GM21723 (cell line): ENCODE measurements around the gene RPS8.
"Not testable (repeated sequence)": the region's sequence is repeated elsewhere in the genome, so short reads cannot be mapped to it uniquely, and the experiment has no call there.

Source experiments
- ATAC-seq: cut with Tn5 transposase; IDR thresholded peaks from one replicate; pipeline ENCODE4 v1.9.1; 2021; ENCODE audit warnings: mild to moderate bottlenecking, moderate library complexity; ENCODE audit not compliant: unreplicated experiment

RPS8 gene

DNA sequence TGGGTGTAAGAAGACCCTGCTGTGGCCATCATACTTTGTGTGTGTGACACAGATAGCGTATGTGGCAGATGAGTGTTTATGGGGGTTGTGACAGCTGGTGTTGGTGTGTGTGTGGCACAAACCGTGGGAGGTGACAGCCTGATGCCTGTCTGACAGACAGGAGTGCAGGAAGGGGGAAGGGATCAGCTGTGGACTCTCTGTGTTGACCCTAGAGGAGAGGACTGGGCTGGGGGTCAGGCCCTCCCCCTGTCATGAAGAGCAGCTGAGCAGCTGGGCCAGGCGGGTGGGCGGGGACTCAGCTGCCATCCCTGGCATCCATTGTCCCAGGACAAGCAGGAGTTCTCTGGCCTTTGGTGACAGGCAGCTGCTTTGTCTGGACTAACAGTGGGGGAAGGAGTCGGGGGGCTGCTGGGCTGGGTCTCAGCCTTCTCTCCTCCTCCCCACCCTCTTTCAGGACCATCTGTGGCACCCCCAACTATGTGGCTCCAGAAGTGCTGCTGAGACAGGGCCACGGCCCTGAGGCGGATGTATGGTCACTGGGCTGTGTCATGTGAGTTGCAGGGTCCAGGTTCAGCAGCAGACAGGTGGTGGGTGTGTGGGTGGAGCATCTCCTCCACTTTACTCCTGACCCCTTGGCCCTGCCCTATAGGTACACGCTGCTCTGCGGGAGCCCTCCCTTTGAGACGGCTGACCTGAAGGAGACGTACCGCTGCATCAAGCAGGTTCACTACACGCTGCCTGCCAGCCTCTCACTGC, 27.1 kb downstream of the RPS8 start:
- no peak for ATAC-seq

DNA sequence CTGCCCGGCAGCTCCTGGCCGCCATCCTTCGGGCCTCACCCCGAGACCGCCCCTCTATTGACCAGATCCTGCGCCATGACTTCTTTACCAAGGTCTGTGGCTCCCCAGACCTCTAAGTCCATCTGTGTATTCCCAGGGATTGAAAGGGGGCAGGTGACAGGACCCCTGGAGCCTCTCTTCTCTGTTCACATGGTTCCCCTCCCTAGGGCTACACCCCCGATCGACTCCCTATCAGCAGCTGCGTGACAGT, 27.6 kb downstream of the RPS8 start:
- ATAC-seq = no peak

DNA sequence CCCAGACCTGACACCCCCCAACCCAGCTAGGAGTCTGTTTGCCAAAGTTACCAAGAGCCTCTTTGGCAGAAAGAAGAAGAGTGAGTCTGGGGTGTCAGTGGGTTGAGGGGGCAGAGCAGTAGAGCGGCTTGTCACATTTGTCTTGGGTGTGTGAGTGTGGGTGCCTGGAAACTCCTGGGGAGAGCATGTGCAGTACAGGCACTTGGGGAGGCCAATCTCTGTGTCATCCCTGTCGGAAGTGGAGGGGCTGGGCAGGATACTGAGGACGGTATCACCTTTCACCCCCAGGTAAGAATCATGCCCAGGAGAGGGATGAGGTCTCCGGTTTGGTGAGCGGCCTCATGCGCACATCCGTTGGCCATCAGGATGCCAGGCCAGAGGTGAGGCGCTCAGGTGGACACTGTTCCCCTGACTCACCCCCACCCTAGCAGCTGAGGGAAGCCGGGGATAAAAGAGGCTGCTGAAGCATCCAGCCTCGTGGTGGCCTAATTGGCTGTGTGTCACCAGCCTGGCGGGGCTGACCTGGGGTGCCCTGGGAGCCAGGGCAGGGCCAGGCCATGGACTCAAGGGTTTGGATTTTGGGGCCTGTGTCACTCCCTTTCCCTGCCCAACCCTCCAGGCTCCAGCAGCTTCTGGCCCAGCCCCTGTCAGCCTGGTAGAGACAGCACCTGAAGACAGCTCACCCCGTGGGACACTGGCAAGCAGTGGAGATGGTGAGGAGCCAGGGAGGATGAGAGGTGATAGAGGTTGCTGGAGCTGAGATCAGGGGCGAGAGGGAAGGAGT, 28.2 kb downstream of the RPS8 start:
- no peak for ATAC-seq

DNA sequence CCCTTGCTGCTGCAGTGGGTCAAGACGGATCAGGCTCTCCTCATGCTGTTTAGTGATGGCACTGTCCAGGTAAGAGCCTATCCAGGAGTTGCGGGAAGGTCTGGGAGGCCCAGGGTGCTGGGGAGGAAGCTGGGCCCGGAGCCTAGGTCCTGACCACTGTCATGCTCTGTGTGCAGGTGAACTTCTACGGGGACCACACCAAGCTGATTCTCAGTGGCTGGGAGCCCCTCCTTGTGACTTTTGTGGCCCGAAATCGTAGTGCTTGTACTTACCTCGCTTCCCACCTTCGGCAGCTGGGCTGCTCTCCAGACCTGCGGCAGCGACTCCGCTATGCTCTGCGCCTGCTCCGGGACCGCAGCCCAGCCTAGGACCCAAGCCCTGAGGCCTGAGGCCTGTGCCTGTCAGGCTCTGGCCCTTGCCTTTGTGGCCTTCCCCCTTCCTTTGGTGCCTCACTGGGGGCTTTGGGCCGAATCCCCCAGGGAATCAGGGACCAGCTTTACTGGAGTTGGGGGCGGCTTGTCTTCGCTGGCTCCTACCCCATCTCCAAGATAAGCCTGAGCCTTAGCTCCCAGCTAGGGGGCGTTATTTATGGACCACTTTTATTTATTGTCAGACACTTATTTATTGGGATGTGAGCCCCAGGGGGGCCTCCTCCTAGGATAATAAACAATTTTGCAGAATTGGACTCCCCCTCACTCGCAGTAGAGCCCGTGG, 30.1 kb downstream of the RPS8 start:
- no peak for ATAC-seq

DNA sequence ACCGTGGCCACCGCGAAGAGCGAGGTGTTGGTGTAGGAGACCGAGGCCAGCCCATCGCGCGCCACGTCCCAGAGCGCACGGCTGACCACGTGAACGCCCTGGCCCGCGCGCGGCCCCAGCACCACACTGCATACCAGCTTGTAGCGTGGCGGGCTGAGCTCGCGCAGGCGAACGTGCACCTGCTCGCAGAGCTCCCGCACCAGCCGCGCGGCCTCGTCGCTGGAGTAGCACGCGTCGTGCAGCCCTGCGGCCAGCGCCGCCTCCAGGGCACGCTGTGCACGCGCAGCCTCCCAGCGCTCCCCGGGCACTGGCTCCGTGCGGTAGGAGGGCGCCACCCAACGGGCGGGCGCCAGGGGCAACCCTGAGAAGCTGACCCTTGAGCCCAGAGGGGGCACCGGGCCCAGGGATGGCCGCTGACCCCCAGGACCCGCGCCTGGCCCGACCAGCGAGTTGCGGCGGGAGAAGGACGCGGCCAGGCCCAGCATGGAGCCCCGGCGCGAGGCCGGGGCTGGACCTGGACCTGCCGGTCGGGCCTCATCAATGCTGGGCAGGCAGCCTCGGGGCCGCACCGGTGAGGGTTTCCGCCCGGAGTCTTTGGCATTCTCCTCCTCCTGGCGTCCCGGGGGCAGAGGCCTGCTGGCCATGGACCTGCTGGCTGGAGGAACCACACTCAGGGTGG, 30.8 kb downstream of the RPS8 start:
- ATAC-seq = no peak

DNA sequence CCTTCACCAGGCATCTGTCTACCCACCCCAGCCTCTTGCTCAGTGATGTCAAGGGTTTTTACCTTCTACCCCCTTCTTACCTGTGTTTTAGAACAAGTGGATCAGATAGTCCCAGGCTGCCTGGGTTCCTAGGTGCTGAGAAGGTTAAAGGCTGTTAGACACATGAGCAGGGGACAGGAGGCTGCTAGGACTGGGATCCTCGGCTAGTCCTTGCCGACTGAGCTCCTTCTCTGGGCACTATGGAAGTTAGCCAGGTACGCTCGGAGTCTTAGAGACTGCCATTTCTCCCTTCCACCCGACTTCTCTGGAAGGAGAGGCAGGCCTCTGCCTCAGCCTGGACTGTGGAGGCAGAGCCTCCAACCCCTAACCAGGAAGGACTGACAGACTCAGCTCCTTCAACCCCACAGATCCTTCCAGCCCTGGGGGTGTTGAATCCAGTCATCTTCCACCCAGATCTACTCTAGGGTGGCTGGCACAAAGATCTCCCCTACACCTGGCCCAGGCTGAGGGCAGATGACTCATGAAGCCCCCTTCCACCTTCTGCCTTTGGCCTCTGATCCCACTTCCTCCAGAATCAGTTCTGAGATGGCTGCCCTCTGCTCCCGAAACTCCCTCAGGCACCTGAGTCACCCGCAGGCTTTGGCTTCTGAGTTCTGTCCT, 31.5 kb downstream of the RPS8 start, which contains the start of gene DYNLT4:
DYNLT4 (minus strand) TSS at position 648 of the 660 bp plus-strand sequence. CDS start 683 bp downstream, outside the sequence.
- ATAC-seq = peak; percentile 1

DNA sequence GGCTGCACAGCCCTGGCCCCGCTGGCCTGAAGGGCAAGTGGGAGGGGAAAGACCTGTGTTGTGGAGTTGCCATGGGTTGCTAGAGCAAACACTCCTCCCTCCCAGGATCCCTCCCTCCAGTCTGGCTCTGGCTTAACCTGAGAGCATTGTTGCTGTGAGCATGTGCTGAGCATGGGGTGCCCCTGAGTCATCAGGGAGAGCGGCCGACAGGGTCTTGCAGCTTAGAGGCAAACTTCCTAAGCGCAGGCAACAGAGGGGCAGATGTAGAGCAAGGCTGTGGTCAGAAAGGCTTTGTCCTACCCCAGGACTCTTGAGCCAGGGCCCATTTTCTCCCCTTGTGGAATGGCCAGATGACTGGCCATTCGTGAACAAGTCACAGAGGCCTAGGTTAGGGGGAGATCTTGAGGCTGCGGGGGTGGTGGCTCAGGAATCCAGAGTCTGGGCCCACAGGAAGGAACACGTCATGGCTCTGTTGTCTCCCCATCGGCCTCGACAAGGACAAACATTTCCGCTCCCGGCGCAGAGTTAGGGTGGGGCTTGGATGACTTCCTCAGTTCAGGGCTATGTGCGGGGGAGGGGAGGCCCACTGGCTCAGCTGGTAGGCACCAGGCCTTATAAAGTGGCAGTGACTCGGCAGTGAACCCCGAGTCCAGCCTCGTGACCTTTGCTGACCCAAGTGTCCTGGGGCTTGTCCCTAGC, 32.2 kb downstream of the RPS8 start:
- ATAC-seq = peak; percentile 37

DNA sequence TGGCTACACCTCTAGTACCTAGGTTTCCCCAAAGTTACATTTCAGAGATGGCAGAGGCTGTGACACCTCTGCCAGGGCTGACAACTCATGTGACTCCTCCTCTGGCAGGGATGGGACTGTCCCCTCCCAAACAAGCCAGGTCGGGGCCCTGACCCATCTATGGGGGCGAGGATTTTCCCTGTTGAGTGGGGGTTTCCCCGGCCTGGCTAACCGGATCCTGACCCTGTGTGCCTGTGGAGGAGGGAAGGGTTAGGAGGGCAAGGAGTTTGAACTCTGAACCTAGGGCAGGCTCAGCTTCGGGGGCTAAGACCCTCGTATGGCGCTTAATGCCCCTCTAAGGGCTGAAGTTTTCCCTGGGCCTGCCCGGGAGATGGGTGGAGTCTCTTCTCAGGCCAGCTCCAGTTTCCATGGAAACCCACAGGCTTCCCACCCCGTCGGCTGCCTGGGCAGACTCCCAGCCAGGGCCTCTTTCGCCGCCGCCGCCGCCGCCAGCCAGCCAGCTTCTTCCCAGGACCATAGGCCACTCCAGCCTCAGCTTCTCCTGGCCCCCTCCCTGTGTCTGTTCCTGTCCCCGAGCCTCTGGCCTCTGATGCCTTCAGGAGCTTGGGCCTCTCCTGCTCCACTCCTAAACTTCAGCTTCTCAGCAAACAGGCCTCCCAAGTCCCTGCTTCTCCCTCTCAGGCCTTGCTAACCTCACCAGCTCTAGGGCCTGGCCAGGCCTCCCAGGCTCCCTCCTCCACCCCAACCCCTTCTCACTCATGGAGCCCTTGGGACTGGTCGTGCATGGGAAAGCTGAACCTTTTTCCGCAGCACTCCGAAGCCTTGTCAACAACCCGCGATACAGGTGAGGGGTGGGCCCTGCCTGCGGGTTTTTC, 33.0 kb downstream of the RPS8 start, which contains the start of gene BTBD19:
BTBD19 (plus strand) TSS at position 461 of the 875 bp plus-strand sequence; CDS start at position 759, 298 bp downstream.
- ATAC-seq = peak; percentile 20

DNA sequence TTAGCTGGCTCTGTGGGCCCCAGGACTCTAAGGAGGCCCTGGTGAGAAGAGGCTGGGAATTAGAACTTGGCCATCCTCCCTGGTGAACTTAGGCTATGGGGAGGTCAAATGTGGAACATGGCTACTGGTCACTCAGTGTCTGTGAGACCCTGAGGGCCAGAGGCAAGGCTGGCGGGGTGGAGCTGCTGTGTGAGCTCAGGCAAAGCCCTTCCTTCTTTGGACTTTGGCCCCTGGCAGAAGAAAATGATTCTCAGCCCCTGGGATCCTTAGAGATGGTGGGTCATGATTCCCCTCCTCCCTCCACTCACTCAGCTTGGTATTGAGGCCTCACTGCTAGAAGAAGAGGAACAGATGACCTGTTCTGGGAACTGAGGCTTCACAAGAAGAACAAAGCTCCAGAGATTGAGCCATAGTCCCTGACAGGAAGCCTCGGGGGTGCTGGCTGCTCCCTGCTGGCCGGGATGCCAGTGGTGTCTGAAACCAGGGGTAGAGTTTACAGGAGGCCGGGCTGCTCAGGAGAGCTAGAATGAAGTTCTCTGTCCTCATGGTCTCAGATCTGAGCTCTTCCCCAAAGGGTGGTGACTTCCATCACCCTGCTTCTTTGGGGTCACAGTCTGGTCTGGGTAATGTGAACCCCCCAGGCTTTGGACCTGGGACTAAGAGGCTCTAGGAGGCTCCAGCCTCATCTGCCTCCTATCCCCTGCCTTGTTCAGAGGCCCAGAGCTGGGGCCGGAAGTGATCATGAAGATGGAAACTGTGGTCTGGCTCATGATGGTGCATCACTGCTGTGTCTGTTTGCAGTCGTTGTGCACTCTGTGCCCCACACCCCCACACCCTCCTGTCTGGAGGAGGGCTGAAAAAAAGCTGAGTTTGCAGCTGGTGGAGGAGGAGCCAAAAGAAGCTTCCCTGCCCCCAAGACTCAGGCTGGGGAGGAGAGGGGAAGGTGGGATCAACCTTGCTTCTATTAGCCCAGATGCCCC, 33.9 kb downstream of the RPS8 start:
- ATAC-seq = peak; percentile 51

DNA sequence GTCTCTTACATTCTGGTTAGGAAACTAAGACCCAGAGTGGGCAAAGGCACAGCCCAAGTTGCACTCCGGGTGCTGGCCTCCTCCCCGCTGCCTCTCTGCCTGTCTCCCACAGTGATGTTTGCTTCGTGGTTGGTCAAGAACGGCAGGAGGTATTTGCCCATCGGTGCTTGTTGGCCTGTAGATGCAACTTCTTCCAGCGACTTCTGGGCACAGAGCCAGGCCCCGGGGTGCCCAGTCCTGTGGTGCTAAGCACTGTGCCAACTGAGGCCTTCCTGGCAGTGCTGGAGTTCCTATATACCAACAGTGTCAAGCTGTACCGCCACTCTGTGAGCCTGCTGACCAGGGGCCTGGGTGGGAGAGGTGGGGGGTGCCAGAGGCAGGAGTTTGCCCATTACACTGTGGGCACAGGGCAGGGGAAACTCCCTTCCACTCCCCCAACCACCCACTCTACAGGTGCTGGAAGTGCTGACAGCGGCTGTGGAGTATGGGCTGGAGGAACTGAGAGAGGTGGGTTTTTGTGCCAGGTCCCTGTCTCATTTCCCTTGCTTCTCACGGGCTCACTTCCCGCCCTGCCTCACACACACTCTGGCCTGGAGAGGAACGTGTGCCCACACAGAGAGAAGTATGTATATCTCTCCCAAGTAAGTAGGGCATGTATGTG, 34.9 kb downstream of the RPS8 start:
- no peak for ATAC-seq

DNA sequence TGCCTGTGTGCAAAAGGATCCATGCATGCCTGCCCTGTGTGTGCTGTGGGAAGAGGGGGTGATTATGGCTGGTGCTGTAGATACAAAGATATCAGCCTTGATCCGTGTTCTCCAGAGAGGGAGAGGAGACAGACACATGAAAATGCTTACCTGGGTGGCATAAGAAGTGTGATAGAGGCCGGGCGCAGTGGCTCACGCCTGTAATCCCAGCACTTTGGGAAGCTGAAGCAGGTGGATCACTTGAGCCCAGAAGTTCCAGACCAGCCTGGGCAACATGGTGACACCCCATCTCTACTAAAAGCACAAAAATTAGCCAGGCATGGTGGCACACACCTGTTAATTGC, 35.4 kb downstream of the RPS8 start:
- not testable (repeated sequence) for ATAC-seq

DNA sequence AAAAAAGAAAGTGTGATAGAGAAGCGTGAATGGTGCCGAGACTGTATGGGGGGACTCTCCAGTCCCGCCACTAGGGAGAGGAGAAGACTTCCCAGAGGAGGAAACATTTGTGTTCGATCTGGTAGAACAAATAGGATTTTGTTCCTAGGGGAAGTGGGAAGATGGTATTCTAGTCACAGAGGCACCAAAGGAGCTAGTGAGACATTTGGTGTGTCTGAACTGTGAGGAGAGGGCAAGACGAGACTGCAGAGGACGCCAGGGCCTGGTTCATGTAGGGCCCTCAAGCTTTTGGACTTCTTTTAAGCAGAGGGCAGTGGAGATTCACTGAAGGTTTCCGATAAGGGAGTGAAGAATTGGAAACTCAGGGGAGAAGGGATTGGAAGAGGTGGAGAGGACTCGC, 35.9 kb downstream of the RPS8 start:
- ATAC-seq = no peak

DNA sequence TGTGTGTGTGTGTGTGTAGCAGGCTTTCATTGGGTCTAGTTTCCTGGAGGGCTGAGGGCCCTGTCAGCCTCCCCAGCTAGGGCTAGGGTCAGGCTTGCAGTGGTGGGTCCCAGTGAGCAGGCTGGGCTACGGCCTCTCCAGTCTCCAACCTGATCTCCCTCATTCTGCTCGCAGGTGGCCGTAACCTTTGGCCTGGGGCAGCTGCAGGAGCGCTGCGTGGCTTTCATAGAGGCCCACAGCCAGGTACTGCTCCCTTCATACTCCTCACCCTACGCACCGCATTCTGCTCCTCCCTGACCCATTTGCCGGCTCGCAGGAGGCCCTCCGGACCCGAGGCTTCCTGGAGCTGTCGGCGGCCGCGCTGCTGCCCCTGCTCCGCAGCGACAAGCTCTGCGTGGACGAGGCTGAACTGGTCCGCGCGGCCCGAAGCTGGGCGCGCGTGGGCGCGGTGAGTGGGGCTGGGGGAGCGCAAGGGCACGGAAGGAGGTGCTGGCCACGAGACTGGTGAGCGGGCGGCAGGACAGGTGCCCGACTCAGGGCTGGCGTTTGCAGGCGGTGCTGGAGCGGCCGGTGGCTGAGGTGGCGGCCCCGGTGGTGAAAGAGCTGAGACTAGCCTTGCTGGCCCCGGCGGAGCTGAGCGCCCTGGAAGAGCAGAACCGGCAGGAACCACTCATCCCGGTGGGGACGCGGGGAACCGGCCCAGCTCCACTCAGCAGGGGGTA, 37.6 kb downstream of the RPS8 start:
- ATAC-seq = no peak

DNA sequence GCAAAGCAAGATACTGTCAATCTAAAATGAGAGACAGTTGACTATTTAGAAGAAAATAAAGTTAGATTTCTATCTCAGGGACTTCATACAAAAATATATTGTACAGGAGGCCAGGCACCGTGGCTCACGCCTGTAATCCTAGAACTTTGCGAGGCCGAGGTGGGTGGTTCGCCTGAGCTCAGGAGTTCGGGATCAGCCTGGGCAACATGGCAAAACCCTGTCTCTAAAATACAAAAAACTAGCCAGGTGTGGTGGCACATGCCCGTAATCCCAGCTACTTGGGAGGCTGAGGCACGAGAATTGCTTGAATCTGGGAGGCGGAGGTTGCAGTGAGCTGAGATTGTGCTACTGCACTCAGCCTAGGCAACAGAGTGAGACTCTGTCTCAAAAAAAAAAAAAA, 40.6 kb downstream of the RPS8 start:
- ATAC-seq = not testable (repeated sequence)

DNA sequence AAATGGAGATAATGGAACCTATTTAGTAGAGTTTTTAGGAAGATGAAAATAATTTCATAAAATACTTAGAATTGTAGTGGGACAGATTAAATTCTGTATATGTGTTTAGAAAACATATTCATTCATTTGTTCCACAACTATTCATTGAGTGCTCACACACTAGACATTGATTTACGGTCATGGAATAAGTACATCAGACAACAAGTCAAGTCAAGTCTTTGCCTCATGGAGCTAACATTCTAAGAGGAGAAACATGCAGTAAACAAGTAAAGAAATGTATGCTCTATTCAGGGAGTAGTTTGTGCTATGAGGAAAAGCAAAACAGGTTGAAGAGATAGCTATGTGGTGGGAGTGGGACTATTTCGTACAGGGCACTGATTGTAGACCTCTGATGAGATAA, 42.0 kb downstream of the RPS8 start:
- ATAC-seq = no peak

DNA sequence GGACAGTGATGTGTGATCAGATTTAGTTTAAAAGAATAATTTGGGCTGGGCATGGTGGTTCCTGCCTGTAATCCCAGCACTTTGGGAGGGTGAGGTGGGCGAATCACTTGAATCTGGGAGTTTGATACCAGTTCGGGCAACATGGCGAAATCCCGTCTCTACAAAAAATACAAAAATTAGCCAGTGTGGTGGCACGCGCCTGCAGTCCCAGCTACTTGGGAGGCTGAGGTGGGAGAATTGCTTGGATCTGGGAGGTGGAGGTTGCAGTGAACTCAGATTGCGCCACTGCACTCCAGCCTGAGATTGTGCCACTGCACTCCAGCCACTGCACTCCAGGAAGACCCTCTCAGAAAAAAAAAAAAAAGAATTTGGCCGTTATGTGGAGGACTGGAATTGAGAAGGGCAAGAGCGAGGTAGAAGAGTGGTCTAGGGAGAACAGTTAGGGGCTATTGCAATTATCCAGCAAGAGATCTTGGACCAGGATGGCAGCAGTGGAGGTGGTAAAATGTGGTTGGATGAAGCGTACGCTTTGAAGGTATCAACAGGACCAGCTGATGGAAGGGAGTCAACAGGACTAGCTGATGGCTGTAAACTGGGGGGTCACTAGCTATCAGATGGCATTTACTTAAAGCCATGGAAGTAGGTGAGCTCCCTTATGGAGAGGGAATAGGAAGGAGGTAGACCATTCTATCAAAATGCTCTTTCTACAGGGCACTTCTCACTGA, 42.6 kb downstream of the RPS8 start:
- no peak for ATAC-seq
